T47D (cell line): ENCODE measurements around the gene LRRK2.
"Not testable (repeated sequence)": the region's sequence is repeated elsewhere in the genome, so short reads cannot be mapped to it uniquely, and the experiment has no call there.

Experiments
- DNase-seq, 2 experiments: peaks; one replicate each; pipeline versions ENCODE4 v3.0.0 to v3.0.0-alpha.2; 2011 to 2012; ENCODE audit warnings: low read depth in 1 of 2, low spot score in 1 of 2
- JUND ChIP-seq: IDR thresholded peaks from 2 replicates; pipeline ENCODE4 v1.6.1; 2012; ENCODE audit warnings: low read depth
- in situ Hi-C: cut with HindIII; loops from 2 replicates; pipeline ENCODE4 v1.10.0; 2016; ENCODE audit warnings: low sequenced_read_pairs, low pct_unique_long_range_greater_than_20kb

The LRRK2 gene

DNA sequence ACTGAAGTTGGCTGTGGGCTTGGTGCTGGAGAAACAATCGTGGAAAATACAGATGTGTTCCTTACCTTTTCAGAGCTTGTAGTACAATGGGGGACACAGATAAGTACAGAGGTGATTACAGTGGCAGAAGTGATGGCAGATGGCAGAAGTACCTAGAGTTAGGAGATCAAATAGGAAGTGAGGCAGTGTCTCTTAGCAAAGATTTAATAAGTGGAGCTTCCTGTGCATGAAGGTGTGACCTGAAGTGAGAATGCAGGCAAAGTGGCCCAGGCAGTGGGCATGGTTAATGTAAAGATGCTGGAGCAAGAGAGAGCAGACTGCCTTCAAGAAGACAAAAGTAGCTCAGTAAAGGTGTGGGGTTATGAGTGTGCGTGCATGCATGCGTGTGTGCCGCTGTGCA, 16.0 kb downstream of the LRRK2 start:
- in situ Hi-C loops: no loop called here
- TF ChIP-seq JUND: no peak
- DNase-seq: no peak

DNA sequence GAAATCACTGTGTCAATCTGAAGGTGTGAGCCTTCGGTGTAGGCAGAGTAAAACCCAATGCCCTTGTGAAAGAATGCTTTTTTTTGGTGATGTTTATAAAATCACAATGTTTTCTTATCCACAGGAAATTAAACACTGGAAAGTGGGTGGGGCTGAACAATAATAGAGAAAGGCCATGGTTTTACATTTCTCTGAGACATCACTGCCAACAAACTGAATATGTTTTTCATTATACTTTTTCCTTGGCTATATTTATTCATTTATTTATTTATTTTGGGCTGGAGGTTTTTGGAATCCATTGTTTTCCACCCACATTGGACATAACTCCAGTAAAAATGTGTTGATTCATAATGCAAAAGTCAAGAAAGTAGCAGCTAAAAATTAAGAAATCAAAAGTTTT, 16.9 kb downstream of the LRRK2 start:
- TF ChIP-seq JUND: no peak
- in situ Hi-C loops: no loop called here
- no peak for DNase-seq

DNA sequence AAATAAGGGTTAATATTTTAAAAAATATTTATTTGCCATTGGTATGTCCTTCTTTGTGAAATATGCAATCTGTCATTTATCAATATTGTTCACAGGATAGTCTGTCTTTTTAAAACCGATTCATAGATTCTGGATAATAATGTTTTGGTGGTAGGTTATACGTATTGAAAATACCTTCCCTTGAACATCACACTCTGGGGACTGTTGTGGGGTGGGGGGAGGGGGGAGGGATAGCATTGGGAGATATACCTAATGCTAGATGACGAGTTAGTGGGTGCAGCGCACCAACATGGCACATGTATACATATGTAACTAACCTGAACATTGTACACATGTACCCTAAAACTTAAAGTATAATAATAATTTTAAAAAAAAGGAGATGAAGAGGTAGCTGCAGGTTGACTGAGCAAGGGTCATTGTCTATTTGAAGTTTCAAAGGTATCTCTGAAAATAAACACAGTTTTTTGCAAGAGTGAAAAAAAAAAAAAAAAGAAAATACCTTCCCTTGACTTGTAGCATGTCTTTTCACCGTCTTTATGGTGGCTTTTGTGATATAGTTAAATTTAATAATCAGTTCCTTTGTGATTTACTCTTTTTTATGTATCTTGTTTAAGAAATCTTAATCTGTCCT, 19.8 kb downstream of the LRRK2 start:
- in situ Hi-C loops, DNase-seq: not testable (repeated sequence)

DNA sequence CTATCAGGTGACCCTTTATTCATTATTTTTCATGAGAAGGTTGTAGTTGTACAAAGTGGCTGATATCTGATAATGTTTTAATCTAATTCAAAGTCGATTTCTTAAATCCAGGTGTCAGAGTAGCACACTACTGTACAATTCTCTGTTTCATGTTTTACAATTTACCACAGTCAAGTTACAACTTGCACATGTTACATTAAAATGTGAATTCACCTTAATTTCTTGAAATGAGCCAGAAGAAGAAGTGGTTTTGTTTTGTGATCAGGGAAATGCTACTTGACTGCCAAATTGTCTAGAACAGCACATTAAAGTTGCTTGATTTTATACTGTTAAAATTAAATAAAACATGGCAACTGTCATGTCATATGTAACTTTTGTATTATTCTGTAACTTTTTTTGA, 23.2 kb downstream of the LRRK2 start:
- DNase-seq: no peak
- in situ Hi-C loops: no loop called here
- no peak for TF ChIP-seq JUND

DNA sequence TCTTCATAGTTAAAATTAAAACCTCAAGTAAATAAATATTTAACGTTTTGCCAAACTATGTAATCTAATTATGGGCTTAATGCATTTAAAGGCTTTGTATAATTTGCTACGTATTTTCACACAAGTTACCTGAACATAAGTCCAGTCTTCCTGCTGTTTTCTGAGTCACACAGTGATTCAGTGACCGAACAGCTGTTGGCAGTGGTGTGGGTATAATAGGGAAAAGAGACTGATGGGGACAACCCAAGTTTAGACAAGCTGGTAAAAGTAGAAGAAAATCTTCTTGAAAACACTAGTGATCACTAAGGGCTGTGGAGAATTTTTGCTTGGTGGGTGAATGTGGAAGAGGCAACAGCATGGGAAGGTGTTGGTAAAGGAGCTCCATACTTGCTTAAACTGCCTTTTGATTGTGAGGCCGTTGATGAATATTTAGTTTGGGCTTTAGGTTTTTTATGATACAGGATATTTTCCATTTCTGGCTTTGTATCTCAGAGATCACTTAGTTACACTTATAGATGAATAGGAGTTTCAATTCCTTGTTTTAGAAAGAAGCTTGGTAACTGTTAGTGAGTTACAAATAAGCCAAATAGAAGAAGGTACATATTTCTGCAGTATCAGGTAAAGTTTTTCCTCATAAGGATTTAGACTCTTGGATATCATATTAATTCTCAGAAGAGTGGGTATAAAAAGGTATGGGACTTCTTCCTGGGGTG, 23.9 kb downstream of the LRRK2 start:
- in situ Hi-C loops: no loop called here
- TF ChIP-seq JUND: no peak
- DNase-seq: no peak

DNA sequence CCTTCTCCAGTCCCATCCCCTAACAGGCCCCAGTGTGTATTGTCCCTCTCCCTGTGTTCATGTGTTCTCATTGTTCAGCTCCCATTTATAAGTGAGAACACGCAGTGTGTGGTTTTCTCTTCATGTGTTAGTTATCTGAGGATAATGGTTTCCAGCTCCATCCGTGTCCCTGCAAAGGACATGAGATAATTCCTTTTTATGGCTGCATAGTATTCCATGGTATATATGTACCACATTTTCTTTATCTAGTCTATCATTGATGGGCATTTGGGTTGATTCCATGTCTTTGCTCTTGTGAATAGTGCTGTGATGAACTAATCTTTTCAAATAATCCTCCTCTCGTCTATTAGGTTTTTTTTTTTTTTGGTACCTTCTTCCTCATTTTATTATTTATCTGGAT, 25.9 kb downstream of the LRRK2 start:
- in situ Hi-C loops, DNase-seq: not testable (repeated sequence)

DNA sequence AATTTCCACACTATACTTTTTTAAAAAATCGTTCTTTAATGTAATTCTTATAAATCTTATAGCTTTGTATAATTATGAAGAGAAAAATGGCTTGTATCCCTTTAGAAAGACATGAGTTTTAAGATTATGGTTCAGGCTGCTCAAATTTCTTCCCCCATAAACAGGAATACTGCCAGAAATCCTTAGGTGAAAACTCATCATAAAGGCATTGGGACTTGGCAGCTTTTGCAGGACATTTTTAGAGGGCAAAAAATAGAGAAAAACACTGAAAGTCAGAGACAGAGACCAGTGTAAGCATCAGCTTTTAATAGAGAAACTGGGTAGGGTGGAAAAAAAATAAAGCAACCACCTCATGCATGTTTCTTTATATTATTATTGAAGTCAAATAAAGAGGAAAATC, 29.1 kb downstream of the LRRK2 start:
- in situ Hi-C loops: no loop called here
- TF ChIP-seq JUND: no peak
- no peak for DNase-seq

DNA sequence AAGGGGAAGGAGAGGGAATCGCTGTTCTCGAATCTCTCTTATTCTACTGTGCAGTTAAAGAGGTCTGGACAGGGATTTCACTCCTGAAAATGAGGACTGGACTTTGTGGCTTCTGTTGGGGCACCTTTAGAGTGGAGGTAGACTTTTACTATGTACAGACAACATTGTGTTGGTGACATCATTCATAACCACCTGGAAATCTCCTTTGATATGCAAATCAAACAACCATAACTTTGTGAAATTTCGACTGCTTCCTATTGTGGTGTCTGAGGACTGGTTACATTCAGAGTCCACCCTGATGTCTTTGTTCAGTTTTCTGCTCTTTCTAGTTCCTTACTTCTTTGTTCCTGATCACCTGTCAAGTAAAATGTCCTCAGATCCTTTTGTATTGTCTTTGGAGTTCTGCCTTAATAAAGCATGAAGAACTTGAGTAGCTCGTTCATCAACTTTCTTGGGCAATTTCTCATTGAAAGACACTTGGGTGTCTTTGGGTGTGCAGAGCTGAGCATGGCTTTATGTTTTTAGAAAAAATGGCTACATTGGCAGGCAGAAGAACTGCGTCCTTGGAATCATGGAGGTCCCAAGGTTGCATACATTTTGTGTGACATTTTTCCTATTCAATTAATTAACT, 29.8 kb downstream of the LRRK2 start:
- TF ChIP-seq JUND: no peak
- DNase-seq: peak in 1 of 2 experiments; percentile 69
- in situ Hi-C loops: no loop called here

DNA sequence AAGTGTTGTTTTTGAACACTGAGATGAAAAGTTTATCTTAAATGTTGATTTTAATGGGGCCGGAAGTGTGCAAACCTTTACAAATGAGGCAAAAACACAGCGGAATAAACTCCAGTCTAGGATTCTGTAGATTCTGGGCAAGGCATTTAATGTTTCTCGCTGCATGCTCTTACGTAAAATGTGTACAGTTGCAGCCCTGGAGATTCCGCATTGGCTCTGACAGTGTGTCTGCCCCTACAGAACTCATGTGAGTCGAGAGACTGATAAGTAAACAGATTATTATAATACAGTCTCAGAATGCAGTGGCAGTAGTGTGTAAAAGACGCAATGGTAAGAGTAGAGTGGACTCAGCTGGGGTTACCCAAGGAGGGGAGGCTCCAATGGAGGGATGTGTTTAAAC, 33.6 kb downstream of the LRRK2 start:
- in situ Hi-C loops: no loop called here
- no peak for TF ChIP-seq JUND
- no peak for DNase-seq

DNA sequence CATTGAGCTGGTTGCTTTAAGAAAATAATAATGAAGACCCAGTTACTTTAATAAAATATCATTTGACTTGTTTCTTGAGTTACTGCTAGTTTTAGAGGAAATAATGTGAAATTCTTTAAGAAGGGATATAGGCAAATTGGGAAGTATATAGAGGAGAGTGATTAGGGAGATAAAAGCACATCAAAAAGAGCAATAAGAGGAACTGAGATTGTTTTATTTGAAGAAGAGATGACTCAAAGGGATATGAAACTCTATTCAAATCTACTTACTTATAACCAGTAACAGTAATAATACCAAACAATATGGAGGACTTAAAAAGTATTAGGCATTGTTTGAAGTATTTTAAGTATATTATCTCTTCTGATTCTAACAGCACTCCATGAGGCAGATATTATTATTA, 37.1 kb downstream of the LRRK2 start:
- DNase-seq: no peak

DNA sequence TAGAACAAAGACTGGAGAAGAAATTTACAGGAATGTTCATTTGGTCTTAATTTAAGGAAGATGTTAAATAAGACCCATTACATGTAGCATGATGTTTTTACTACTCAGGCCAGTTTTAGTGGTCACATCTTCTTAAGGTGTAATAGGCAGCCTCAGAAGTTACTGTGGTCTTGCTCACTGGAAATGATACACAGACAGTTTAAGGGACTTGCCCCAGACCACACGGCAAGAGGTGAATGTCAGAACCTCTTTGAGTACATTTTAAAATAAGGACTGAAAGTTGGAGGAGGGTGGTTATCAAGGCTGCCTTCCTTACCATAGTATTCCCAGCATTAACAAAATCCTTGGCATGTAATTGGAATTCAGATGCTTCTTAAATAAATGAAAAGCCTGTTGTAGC, 37.9 kb downstream of the LRRK2 start:
- no peak for TF ChIP-seq JUND
- in situ Hi-C loops: no loop called here
- DNase-seq: no peak

More for the DNA sequence above, 37.1 kb downstream of the LRRK2 start:
- TF ChIP-seq JUND: no peak
- in situ Hi-C loops: no loop called here

DNA sequence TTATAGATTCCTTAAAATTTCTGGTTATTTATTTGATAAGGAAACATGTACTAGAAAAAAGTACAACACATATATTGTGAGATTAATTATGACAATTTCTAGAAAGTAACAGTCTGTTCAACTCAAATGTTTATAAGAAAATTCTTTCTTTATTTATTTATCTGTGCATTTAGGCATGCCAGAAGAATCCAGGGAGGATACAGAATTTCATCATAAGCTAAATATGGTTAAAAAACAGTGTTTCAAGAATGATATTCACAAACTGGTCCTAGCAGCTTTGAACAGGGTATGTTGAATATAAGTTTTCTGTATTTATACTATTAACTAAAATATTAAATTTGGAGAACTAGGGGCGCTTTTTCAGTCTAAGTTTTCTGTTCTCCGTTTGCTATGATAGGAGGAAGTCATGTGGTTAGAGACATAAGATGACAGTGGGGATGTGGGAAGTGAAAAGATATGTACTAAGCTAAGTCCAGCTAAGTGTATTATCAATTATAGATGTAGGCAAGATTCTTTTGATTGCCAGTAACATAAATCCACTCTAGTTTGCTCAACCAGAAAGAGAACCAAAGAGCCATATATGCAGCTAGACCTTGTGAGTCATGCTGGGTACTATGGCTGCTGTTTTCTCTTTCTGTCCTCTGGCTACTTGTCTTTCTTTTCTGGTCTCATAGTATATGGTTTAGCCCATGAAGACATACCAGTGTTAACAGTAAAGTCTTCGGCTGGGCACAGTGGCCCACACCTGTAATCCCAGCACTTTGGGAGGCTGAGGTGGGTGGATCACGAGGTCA, 39.0 kb downstream of the LRRK2 start:
- in situ Hi-C loops: no loop called here
- no peak for DNase-seq
- no peak for TF ChIP-seq JUND
